Measurements from ENCODE around the gene SPIRE1. TPM values are rescaled to one million over a fixed set of nuclear protein-coding genes. Genes with fewer than 3 reads are reported as not detected.

The SPIRE1 gene
- total RNA-seq, 1 experiment from 2014 or later, result 9.5 TPM

DNA sequence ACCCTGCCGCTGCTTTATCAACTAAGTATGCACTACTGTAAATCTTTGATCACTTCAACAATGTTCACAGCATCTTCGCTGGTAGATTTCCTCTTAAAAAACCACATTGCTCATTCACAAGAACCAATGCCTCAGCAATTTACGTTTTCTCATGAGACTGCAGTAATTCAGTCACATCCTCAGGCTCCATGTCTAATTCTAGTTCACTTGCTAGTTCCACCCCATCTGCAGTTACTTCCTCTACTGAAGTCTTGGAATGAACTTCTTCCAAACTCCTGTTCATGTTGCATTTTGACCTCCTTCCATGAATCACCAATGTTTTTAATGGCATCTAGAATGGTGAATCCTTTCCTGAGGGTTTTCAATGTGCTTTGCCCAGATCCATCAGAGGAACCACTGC is 214.4 kb downstream of the SPIRE1 start:
- no peaks in the 10 kb centered on the region for H3K36me3 ChIP-seq (ENCODE audit: control insufficient read depth, insufficient read depth, low read length)

DNA sequence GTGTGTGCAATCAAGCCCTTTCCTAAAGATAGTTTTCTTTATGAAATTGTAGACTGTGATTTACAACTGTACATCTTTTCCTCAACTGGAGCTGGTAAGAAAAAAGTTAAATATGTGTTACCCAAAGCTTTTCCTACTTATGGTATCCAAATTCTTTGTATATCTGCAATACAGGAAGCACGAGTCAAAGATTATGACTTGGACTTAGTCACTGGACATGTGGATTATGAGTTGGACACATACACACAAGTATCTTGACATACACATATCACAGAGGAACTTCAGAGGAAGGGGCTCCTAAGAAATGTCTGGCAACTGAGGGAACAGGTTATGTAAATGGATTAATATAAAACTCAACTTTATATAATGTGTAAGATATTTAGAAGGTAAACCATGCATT is 215.0 kb downstream of the SPIRE1 start:
- ChIA-PET CTCF (no interaction called here), POLR2A (no interaction called here)
- Histone ChIP-seq H3K36me3 (ENCODE audit: control insufficient read depth, insufficient read depth, low read length) (no peaks in the 10 kb centered on the region), H3K4me1 (no peaks in the 10 kb centered on the region), H3K4me3 (ENCODE audit: low read depth, low read length) (no peak overlapping the region), H3K9me3 (no peaks in the 10 kb centered on the region), H3K27me3 (replicated peaks; ENCODE audit: control insufficient read depth, insufficient read depth, low read length) (no peaks in the 10 kb centered on the region)
- no peak for DNase-seq
- no peaks in the 10 kb centered on the region for H3K9me3 Mint-ChIP-seq (ENCODE audit: unreplicated experiment)
- H3K27ac Mint-ChIP-seq (ENCODE audit: unreplicated experiment), result no peak overlapping the region
- H3K36me3 Mint-ChIP-seq (ENCODE audit: insufficient read depth, unreplicated experiment), result no peaks in the 10 kb centered on the region
- H3K4me3 Mint-ChIP-seq (ENCODE audit: unreplicated experiment), result no peak overlapping the region
- intact Hi-C loops (cut with micrococcal nuclease; ENCODE audit: unreplicated experiment), result no loop called here
- TF ChIP-seq, protein P1, sequence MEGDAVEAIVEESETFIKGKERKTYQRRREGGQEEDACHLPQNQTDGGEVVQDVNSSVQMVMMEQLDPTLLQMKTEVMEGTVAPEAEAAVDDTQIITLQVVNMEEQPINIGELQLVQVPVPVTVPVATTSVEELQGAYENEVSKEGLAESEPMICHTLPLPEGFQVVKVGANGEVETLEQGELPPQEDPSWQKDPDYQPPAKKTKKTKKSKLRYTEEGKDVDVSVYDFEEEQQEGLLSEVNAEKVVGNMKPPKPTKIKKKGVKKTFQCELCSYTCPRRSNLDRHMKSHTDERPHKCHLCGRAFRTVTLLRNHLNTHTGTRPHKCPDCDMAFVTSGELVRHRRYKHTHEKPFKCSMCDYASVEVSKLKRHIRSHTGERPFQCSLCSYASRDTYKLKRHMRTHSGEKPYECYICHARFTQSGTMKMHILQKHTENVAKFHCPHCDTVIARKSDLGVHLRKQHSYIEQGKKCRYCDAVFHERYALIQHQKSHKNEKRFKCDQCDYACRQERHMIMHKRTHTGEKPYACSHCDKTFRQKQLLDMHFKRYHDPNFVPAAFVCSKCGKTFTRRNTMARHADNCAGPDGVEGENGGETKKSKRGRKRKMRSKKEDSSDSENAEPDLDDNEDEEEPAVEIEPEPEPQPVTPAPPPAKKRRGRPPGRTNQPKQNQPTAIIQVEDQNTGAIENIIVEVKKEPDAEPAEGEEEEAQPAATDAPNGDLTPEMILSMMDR (IDR thresholded peaks at IDR 0.05; ENCODE audit: insufficient read depth in 1 of 2, low read depth in 1 of 2, low read length in 1 of 2, severe bottlenecking in 1 of 2, unreplicated experiment in 1 of 2), result no peak
- H3K4me1 Mint-ChIP-seq (ENCODE audit: low read depth, unreplicated experiment), result no peaks in the 10 kb centered on the region
- no TSS peak for BruUV-seq (replicated peaks)
- H3K27me3 Mint-ChIP-seq (ENCODE audit: insufficient read depth, unreplicated experiment), result no peaks in the 10 kb centered on the region

More for the DNA sequence above, 214.4 kb downstream of the SPIRE1 start:
- POLR2A ChIA-PET, result no interaction called here
- Mint-ChIP-seq H3K4me1 (ENCODE audit: low read depth, unreplicated experiment) (no peaks in the 10 kb centered on the region), H3K9me3 (ENCODE audit: unreplicated experiment) (no peaks in the 10 kb centered on the region), H3K27ac (ENCODE audit: unreplicated experiment) (no peak overlapping the region), H3K36me3 (ENCODE audit: insufficient read depth, unreplicated experiment) (no peaks in the 10 kb centered on the region), H3K27me3 (ENCODE audit: insufficient read depth, unreplicated experiment) (no peaks in the 10 kb centered on the region), H3K4me3 (ENCODE audit: unreplicated experiment) (no peak overlapping the region)
- no peaks in the 10 kb centered on the region for H3K4me1 ChIP-seq
- TF ChIP-seq, protein P1 (IDR thresholded peaks at IDR 0.05; ENCODE audit: insufficient read depth in 1 of 2, low read depth in 1 of 2, low read length in 1 of 2, severe bottlenecking in 1 of 2, unreplicated experiment in 1 of 2), result no peak
- no peaks in the 10 kb centered on the region for H3K9me3 ChIP-seq
- no peaks in the 10 kb centered on the region for H3K27me3 ChIP-seq (replicated peaks; ENCODE audit: control insufficient read depth, insufficient read depth, low read length)
- CTCF ChIA-PET, result no interaction called here
- intact Hi-C loops (cut with micrococcal nuclease; ENCODE audit: unreplicated experiment), result no loop called here
- no peak for DNase-seq
- BruUV-seq (replicated peaks), result no TSS peak
- H3K4me3 ChIP-seq (ENCODE audit: low read depth, low read length), result no peak overlapping the region

DNA sequence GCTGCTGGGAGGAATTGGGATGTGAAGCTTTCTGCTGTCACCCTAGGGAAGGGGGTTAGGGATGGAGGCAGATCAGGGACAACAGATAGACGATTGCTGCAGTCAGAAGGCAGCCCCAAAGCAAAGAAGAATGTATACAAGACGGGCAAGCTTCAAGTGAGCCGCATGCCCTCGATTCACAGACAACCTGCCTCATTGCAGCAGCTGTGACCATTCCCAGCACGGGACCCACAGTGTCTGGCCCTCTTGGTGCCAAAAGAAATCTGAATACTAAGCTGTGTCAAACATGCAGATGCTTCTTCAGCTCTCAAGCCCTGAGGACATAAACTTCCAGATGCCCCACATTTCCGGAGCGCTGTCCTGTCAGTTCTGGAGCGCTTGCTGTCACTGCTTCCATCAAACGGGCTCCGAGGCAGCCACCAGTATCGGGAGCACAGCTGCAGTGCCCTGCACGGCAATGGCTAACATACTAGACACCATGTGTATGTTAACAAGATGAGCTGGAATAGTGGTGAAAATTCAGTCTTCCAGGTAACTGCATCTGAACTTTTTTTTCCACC is 216.4 kb downstream of the SPIRE1 start:
- no peak for DNase-seq
- no TSS peak for BruUV-seq (replicated peaks)
- H3K36me3 ChIP-seq (ENCODE audit: control insufficient read depth, insufficient read depth, low read length), result no peaks in the 10 kb centered on the region
- TF ChIP-seq, protein P1 (IDR thresholded peaks at IDR 0.05; ENCODE audit: insufficient read depth in 1 of 2, low read depth in 1 of 2, low read length in 1 of 2, severe bottlenecking in 1 of 2, unreplicated experiment in 1 of 2), result no peak
- Mint-ChIP-seq H3K27me3 (ENCODE audit: insufficient read depth, unreplicated experiment) (no peaks in the 10 kb centered on the region), H3K4me3 (ENCODE audit: unreplicated experiment) (no peak overlapping the region), H3K4me1 (ENCODE audit: low read depth, unreplicated experiment) (no peaks in the 10 kb centered on the region), H3K27ac (ENCODE audit: unreplicated experiment) (no peak overlapping the region), H3K9me3 (ENCODE audit: unreplicated experiment) (no peaks in the 10 kb centered on the region), H3K36me3 (ENCODE audit: insufficient read depth, unreplicated experiment) (no peaks in the 10 kb centered on the region)
- no peaks in the 10 kb centered on the region for H3K9me3 ChIP-seq
- ChIA-PET POLR2A (no interaction called here), CTCF (no interaction called here)
- H3K27me3 ChIP-seq (replicated peaks; ENCODE audit: control insufficient read depth, insufficient read depth, low read length), result no peaks in the 10 kb centered on the region
- no peaks in the 10 kb centered on the region for H3K4me1 ChIP-seq
- no peak overlapping the region for H3K4me3 ChIP-seq (ENCODE audit: low read depth, low read length)
- intact Hi-C loops (cut with micrococcal nuclease; ENCODE audit: unreplicated experiment), result no loop called here
